OCI-LY3 (cell line): ENCODE data around the gene AHNAK2.
A peak's percentile ranks its signal among the peaks of the same experiment; 100 is the strongest.

Experiments used
- H2AFZ ChIP-seq: fragments of 200-600, 300-600 bp; shearing (Covaris generic); 2 replicates; pipeline ENCODE4 v1.6.0; 2014; ENCODE audit warnings: antibody characterized with exemption, low read depth, low read length
- H3K27ac ChIP-seq: fragments of 200-600, 300-600 bp; sonication (generic); 2 replicates; pipeline ENCODE4 v1.5.1; 2014; ENCODE audit warnings: mild to moderate bottlenecking, low read length, moderate library complexity, mixed read lengths
- H3K27me3 ChIP-seq: fragments of 200-600, 300-600 bp; sonication (generic); 2 replicates; pipeline ENCODE4 v1.6.1; 2014; ENCODE audit warnings: low read depth, low read length, mixed read lengths
- H3K36me3 ChIP-seq: fragments of 200-600, 300-600 bp; sonication (generic); replicated peaks from 2 replicates; pipeline ENCODE3; 2014; ENCODE audit warnings: low read depth, low read length, mixed read lengths
- H3K4me1 ChIP-seq: fragments of 300-600, 200-600 bp; sonication (generic); 2 replicates; pipeline ENCODE4 v1.6.1; 2014; ENCODE audit warnings: low read length, mixed read lengths
- H3K4me2 ChIP-seq: fragments of 200-600, 300-600 bp; sonication (generic); 2 replicates; pipeline ENCODE4 v1.6.1; 2014; ENCODE audit warnings: low read length, mixed read lengths
- H3K4me3 ChIP-seq: fragments of 300-600, 200-600 bp; sonication (generic); 2 replicates; pipeline ENCODE4 v1.5.1; 2014; ENCODE audit warnings: antibody characterized with exemption, mild to moderate bottlenecking, low read length, moderate library complexity
- H3K79me2 ChIP-seq: fragments of 300-600, 200-600 bp; shearing (Covaris generic); 2 replicates; pipeline ENCODE4 v1.6.1; 2014; ENCODE audit warnings: mild to moderate bottlenecking, low read length, mixed read lengths
- H3K9ac ChIP-seq: fragments of 300-600, 200-600 bp; shearing (Covaris generic); 2 replicates; pipeline ENCODE4 v1.6.0; 2014; ENCODE audit warnings: mild to moderate bottlenecking, low read length, moderate library complexity
- H3K9me3 ChIP-seq: fragments of 200-600, 300-600 bp; shearing (Covaris generic); 2 replicates; pipeline ENCODE4 v1.6.1; 2014; ENCODE audit warnings: low read length, mixed read lengths; ENCODE audit not compliant: insufficient read depth
- H4K20me1 ChIP-seq: fragments of 200-600, 300-600 bp; sonication (generic); 2 replicates; pipeline ENCODE4 v1.6.1; 2016; ENCODE audit warnings: low read length, mixed read lengths; ENCODE audit not compliant: insufficient read depth
- CTCF ChIP-seq: fragments of 200-600, 300-600 bp; sonication (generic); IDR thresholded peaks from 2 replicates; pipeline ENCODE4 v1.5.1; 2014; ENCODE audit warnings: antibody characterized with exemption, low read length, low read depth
- EZH2phosphoT487 ChIP-seq: fragments of 200-600 bp; shearing (Covaris generic); IDR thresholded peaks from 2 replicates; pipeline ENCODE4 v1.6.1; 2018; ENCODE audit warnings: antibody characterized with exemption, mixed run types, low read depth

Gene AHNAK2

DNA sequence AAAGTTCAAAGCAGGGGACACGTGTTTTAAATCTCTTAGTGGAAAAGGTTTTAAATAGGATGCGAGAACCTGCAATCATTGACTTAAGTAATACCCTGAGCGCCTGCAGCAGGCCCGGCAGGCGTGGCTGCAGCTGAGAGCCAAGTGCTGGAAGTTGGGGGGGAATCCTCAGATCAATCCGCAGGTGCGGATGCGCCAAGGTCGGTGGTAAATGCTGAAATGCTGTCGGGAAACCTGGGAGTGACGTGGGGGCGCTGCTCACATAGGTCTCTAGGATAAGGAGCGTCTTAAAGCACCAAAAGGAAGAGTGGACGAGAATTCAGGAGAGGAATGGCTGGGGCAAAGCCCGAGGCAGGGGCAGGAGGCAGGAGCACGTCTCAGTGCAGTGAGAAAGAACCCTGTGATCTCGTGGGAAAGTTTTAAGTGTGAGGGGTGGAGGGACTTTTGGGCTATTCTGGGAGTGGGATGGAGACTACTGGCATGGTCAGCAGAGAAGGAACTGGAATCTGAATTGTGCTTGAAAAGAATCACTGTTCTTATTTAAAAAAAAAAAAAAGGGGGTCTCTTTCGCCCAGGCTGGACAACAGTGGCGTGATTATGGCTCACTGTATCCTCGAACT is 43.6 kb upstream of the AHNAK2 start:
- peak overlapping the region; percentile 89 for H3K4me3 ChIP-seq
- peak overlapping the region; percentile 83 for H3K4me2 ChIP-seq
- H3K36me3 ChIP-seq, result peaks cover 26% of the 10 kb centered on the region
- H3K27me3 ChIP-seq, result no peaks in the 10 kb centered on the region
- H3K9me3 ChIP-seq, result no peaks in the 10 kb centered on the region
- no peak for TF ChIP-seq EZH2phosphoT487
- TF ChIP-seq CTCF, result peak; percentile 54; the same call in 1 of the 2 replicates
- peak overlapping the region; percentile 97 for H3K9ac ChIP-seq
- peaks cover 57% of the 10 kb centered on the region for H3K4me1 ChIP-seq
- H3K79me2 ChIP-seq, result peaks cover 56% of the 10 kb centered on the region
- peak overlapping the region; percentile 80 for H3K27ac ChIP-seq
- peak overlapping the region; percentile 44; the same call in 1 of the 2 replicates for H2AFZ ChIP-seq
- H4K20me1 ChIP-seq, result peaks cover 35% of the 10 kb centered on the region

DNA sequence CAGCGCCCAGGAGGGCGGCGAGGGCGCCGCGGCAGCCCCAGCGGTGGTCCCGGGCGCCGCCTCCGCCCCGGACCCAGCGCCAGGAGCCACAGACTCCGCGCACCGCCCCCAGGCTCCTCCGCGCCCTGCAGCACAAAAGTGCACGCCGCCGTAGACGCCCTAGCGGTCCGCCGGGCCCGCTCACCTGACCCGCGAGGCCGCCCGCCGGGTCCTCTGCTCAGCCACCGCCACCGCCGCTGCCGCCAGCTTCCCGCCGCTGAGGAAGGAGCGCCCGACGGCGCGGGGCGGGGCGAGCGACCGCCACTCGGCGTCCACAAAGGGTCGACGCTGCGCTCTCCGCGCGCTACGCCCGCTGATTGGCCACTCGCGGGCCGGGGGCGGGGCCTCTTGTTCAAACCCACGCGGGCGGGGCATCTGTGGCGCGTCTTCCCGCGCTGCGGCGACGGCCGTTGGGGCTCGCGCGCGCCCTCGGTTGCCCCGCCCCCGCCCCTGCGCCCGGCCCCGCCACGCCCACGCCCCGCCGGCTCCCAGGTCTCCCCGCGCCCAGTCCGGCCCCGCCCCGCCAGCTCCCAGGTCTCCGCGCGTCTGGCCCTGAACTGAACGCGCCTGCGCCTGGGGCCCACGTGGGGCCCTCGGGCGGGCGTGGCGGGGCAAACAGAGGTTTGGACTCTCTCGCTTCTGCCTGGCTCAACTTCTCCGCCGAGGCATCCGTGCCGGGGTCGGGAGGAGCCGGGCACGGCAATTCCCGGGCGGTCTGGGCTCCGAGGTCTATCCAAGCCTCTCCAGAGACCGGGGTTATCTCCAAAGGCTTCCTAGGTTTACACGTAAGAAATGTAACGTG is 42.9 kb upstream of the AHNAK2 start, which contains the start of gene CDCA4:
Gene CDCA4, minus strand, starts transcription at position 269 of the 841 bp plus-strand sequence. CDS start 9,154 bp downstream, outside the sequence.
- Histone ChIP-seq H3K27ac (peak within 1 kb of the TSS; percentile 80), H3K27me3 (no peaks in the 10 kb centered on the region), H3K79me2 (peaks cover 63% of the 10 kb centered on the region), H3K9me3 (no peaks in the 10 kb centered on the region), H3K4me2 (peak within 1 kb of the TSS; percentile 98), H3K4me1 (peaks cover 58% of the 10 kb centered on the region), H4K20me1 (peaks cover 42% of the 10 kb centered on the region), H2AFZ (peak within 1 kb of the TSS; percentile 44; the same call in 1 of the 2 replicates), H3K36me3 (peaks cover 33% of the 10 kb centered on the region), H3K4me3 (peak within 1 kb of the TSS; percentile 98), H3K9ac (peak within 1 kb of the TSS; percentile 97)
- TF ChIP-seq CTCF (no peak; the same call in 1 of the 2 replicates), EZH2phosphoT487 (no peak)

GRCh38 chr14:105019861-105020814 is 42.0 kb upstream of the AHNAK2 start:
- Histone ChIP-seq H3K9ac (peak overlapping the region; percentile 97), H3K4me1 (peaks cover 57% of the 10 kb centered on the region), H3K27me3 (no peaks in the 10 kb centered on the region), H3K4me2 (peak overlapping the region; percentile 98), H4K20me1 (peaks cover 51% of the 10 kb centered on the region), H3K4me3 (peak overlapping the region; percentile 98), H2AFZ (no peak overlapping the region), H3K79me2 (peaks cover 72% of the 10 kb centered on the region), H3K36me3 (peaks cover 40% of the 10 kb centered on the region), H3K27ac (peak overlapping the region; percentile 78), H3K9me3 (no peaks in the 10 kb centered on the region)
- TF ChIP-seq EZH2phosphoT487 (no peak), CTCF (no peak; the same call in 1 of the 2 replicates)
